ENCODE measurements around the gene TFF2. TPM values are rescaled to one million over a fixed set of nuclear protein-coding genes. Genes with fewer than 3 reads are reported as not detected.

TFF2 gene
- total and polyA plus RNA-seq, 2 of the 4 experiments (the other 2 are of a cell fraction) = not detected

- ATAC-seq (ENCODE audit: low read depth) (no peak), DNase-seq (no peak)
- in situ Hi-C loops (cut with MboI; ENCODE audit: low sequenced_read_pairs) (no loop called here), dilution Hi-C loops (cut with HindIII; ENCODE audit: low sequenced_read_pairs, unreplicated experiment) (no loop called here), intact Hi-C loops (cut with micrococcal nuclease) (no loop called here)
- no peak overlapping the region for H2AFZ ChIP-seq (replicated peaks; ENCODE audit: low read length, poor library complexity)
- H2BK120ac ChIP-seq (ENCODE audit: low read depth, low read length) = no peak overlapping the region
- no peaks in the 10 kb centered on the region for H3K9me3 ChIP-seq (ENCODE audit: control insufficient read depth, insufficient read depth, low read length)
- no peak for TF ChIP-seq POLR2A (IDR thresholded peaks at IDR 0.05; ENCODE audit: low read depth, low read length)
- TF ChIP-seq RCOR1 (IDR thresholded peaks at IDR 0.05; ENCODE audit: insufficient replicate concordance, low read length) = no peak
- no peak for TF ChIP-seq CTCF (conservative IDR thresholded peaks at IDR 0.05; ENCODE audit: low read depth, low read length)
- TF ChIP-seq BHLHE40 (IDR thresholded peaks at IDR 0.05; ENCODE audit: low read depth, low read length) = no peak
- no peak for TF ChIP-seq CEBPB (IDR thresholded peaks at IDR 0.05; ENCODE audit: low read depth, low read length)
- TF ChIP-seq MAZ (IDR thresholded peaks at IDR 0.05; ENCODE audit: borderline replicate concordance, low read depth, low read length) = no peak
- no peak for TF ChIP-seq SMC3 (IDR thresholded peaks at IDR 0.05; ENCODE audit: low read depth, low read length)
- no peak for TF ChIP-seq MXI1 (IDR thresholded peaks at IDR 0.05; ENCODE audit: borderline replicate concordance, low read depth, low read length)
- TF ChIP-seq RFX5 (IDR thresholded peaks at IDR 0.05; ENCODE audit: low read depth, low read length) = no peak
- TF ChIP-seq NFE2L2 (IDR thresholded peaks at IDR 0.05; ENCODE audit: low read depth, low read length) = no peak
- TF ChIP-seq ELK1 (IDR thresholded peaks at IDR 0.05; ENCODE audit: borderline replicate concordance, low read depth, low read length) = no peak
- no peak for TF ChIP-seq FOS (IDR thresholded peaks at IDR 0.05; ENCODE audit: low read depth, low read length)
- no peak for TF ChIP-seq USF2 (IDR thresholded peaks at IDR 0.05; ENCODE audit: low read depth, low read length)
- no peak for TF ChIP-seq CHD1 (IDR thresholded peaks at IDR 0.05; ENCODE audit: low read depth, low read length)
- no peak for TF ChIP-seq MAFK (IDR thresholded peaks at IDR 0.05; ENCODE audit: low read depth, low read length)
- no peak for TF ChIP-seq RAD21 (IDR thresholded peaks at IDR 0.05; ENCODE audit: low read length)
- H3K4me3 ChIP-seq (ENCODE audit: insufficient read depth, low read depth, low read length) = no peak overlapping the region
- H2BK5ac ChIP-seq (ENCODE audit: low read depth, low read length, poor library complexity, severe bottlenecking) = no peak overlapping the region
- H3K9me1 ChIP-seq (ENCODE audit: insufficient read depth, low read length) = no peaks in the 10 kb centered on the region; the same call in 1 of the 2 replicates
- H4K8ac ChIP-seq (ENCODE audit: low read depth in 2 of 2, low read length in 2 of 2) = no peak overlapping the region
- no peak overlapping the region for H3K56ac ChIP-seq (ENCODE audit: extremely low read depth, insufficient read depth, low read length)
- H2BK20ac ChIP-seq (ENCODE audit: low read depth, low read length) = no peak overlapping the region
- H3K4me2 ChIP-seq (ENCODE audit: low read depth, low read length) = no peak overlapping the region
- no peak overlapping the region for H3K9ac ChIP-seq (ENCODE audit: low read depth, low read length)
- H4K20me1 ChIP-seq (ENCODE audit: insufficient read depth, low read length) = no peaks in the 10 kb centered on the region
- H3K27me3 ChIP-seq (ENCODE audit: control insufficient read depth, insufficient read depth, low read length) = peaks cover 27% of the 10 kb centered on the region
- H3K27ac ChIP-seq (ENCODE audit: insufficient read depth, low read length) = no peak overlapping the region
- H3K4ac ChIP-seq (ENCODE audit: low read depth, low read length) = no peak overlapping the region
- no peak overlapping the region for H4K5ac ChIP-seq (ENCODE audit: low read depth, low read length)
- no peaks in the 10 kb centered on the region for H3K36me3 ChIP-seq (ENCODE audit: control insufficient read depth, insufficient read depth, low read length)
- no peak overlapping the region for H3K18ac ChIP-seq (ENCODE audit: low read depth, low read length)
- no peak overlapping the region for H3K14ac ChIP-seq (replicated peaks; ENCODE audit: low read depth, low read length)
- BruUV-seq (replicated peaks) = no TSS peak
- H2BK15ac ChIP-seq (ENCODE audit: low read depth, low read length) = no peak overlapping the region
- WGBS, 2 experiments (ENCODE audit: extremely low coverage in 2 of 2, insufficient read length in 1 of 2) = 52% methylated on average over 5 of the region's 12 CpGs; no CpG with 5 or more reads in 1 of the 2 experiments
- H2AK9ac ChIP-seq (replicated peaks; ENCODE audit: low read depth, low read length, poor library complexity) = no peak overlapping the region
- POLR2A ChIA-PET (ENCODE audit: unreplicated experiment) = no interaction called here
- no peaks in the 10 kb centered on the region for H3K79me1 ChIP-seq (ENCODE audit: low read depth in 1 of 2, low read length in 2 of 2)
- no peak overlapping the region for H2AK5ac ChIP-seq (ENCODE audit: low read depth, low read length)
- CTCF ChIA-PET = no interaction called here
- no peaks in the 10 kb centered on the region for H3K4me1 ChIP-seq (ENCODE audit: control insufficient read depth, insufficient read depth, low read length)
- no peak overlapping the region for H3K23ac ChIP-seq (ENCODE audit: low read depth, low read length)
- no peak overlapping the region for H4K91ac ChIP-seq (ENCODE audit: insufficient read depth, low read depth, low read length)
These were observed 48.6 kb downstream of the TFF2 start for GRCh38 chr21:42302076-42302650.
